ENCODE results near the gene CARMIL1.

Gene CARMIL1

DNA sequence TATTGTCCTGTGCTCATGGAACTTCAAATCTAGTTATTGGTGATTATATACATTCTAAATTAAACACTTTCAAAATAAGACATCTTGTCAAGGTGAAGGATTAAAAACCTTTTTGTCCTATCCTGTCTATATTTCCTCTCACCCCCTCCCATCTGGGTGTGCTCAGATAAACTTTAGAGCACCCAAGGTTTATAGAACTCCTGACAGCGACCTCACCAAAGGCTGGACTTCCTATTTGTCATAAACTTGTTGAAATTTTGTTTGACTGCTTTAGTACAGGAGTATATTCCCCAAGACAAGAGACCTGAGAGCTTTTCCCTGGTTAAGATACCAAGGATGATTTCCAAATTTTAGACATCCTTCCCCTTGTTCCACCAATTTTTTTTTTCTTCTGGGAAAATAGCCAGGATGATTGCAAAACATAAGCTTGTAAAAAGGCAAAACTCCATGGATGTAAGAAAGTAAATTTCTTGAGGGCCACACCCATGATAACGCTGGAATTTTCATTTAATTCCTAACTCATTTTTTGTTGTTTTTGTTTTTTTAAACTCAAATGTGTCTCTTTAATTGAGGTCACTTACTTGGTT lies 33.0 kb downstream of the CARMIL1 start:
- no CpG with 5 or more reads among the region's 2 CpGs for WGBS (ENCODE audit: extremely low coverage, insufficient coverage, insufficient read length)
- Histone ChIP-seq H2BK120ac (ENCODE audit: insufficient read depth, low read length, poor library complexity) (no peak overlapping the region), H2AK5ac (ENCODE audit: low read length) (no peak overlapping the region), H2AFZ (ENCODE audit: insufficient read depth, low read length, poor library complexity) (no peak overlapping the region), H2BK12ac (ENCODE audit: low read length) (no peak overlapping the region), H3K79me2 (ENCODE audit: control insufficient read depth, insufficient read depth, low read length, poor library complexity) (no peaks in the 10 kb centered on the region), H3K9me3 (ENCODE audit: insufficient read depth, low read depth, low read length) (no peaks in the 10 kb centered on the region), H2BK5ac (ENCODE audit: low read depth, low read length, poor library complexity) (no peak overlapping the region), H3K23ac (ENCODE audit: low read length) (no peak overlapping the region), H3K4me1 (ENCODE audit: control insufficient read depth in 1 of 2, insufficient read depth in 2 of 2, low read length in 2 of 2) (peaks cover 0 to 3% of the 10 kb centered on the region in 2 experiments), H4K12ac (ENCODE audit: low read depth, low read length) (no peak overlapping the region), H3K27me3 (ENCODE audit: insufficient read depth, low read length) (no peaks in the 10 kb centered on the region), H3K36me3 (ENCODE audit: control insufficient read depth in 1 of 2, insufficient read depth in 2 of 2, low read length in 2 of 2) (no peaks in the 10 kb centered on the region), H4K91ac (ENCODE audit: low read depth, low read length) (no peak overlapping the region), H3K4me2 (ENCODE audit: low read length) (no peak overlapping the region), H3K14ac (ENCODE audit: low read length) (no peak overlapping the region), H4K8ac (ENCODE audit: low read depth, low read length) (no peak overlapping the region), H3K9ac (ENCODE audit: low read length) (no peak overlapping the region), H3K4ac (ENCODE audit: low read depth, low read length) (no peak overlapping the region), H3K4me3 (ENCODE audit: low read depth, low read length) (no peak overlapping the region), H3K18ac (ENCODE audit: low read length) (no peak overlapping the region), H3K79me1 (ENCODE audit: low read length) (no peaks in the 10 kb centered on the region), H3K27ac (ENCODE audit: low read depth, low read length) (no peak overlapping the region)
- DNase-seq, result no peak

- Histone ChIP-seq H3K4me3 (ENCODE audit: low read depth, low read length) (no peak overlapping the region), H2BK120ac (ENCODE audit: insufficient read depth, low read length, poor library complexity) (no peak overlapping the region), H3K4me1 (ENCODE audit: control insufficient read depth in 1 of 2, insufficient read depth in 2 of 2, low read length in 2 of 2) (peaks cover 0 to 3% of the 10 kb centered on the region in 2 experiments), H3K18ac (ENCODE audit: low read length) (no peak overlapping the region), H3K9me3 (ENCODE audit: insufficient read depth, low read depth, low read length) (no peaks in the 10 kb centered on the region), H2AK5ac (ENCODE audit: low read length) (no peak overlapping the region), H3K36me3 (ENCODE audit: control insufficient read depth in 1 of 2, insufficient read depth in 2 of 2, low read length in 2 of 2) (no peaks in the 10 kb centered on the region), H3K4ac (ENCODE audit: low read depth, low read length) (no peak overlapping the region), H3K4me2 (ENCODE audit: low read length) (no peak overlapping the region), H3K79me2 (ENCODE audit: control insufficient read depth, insufficient read depth, low read length, poor library complexity) (no peaks in the 10 kb centered on the region), H2BK12ac (ENCODE audit: low read length) (no peak overlapping the region), H4K8ac (ENCODE audit: low read depth, low read length) (no peak overlapping the region), H2AFZ (ENCODE audit: insufficient read depth, low read length, poor library complexity) (no peak overlapping the region), H4K12ac (ENCODE audit: low read depth, low read length) (no peak overlapping the region), H4K91ac (ENCODE audit: low read depth, low read length) (no peak overlapping the region), H3K14ac (ENCODE audit: low read length) (no peak overlapping the region), H3K27ac (ENCODE audit: low read depth, low read length) (no peak overlapping the region), H3K23ac (ENCODE audit: low read length) (no peak overlapping the region), H2BK5ac (ENCODE audit: low read depth, low read length, poor library complexity) (no peak overlapping the region), H3K79me1 (ENCODE audit: low read length) (no peaks in the 10 kb centered on the region), H3K9ac (ENCODE audit: low read length) (no peak overlapping the region), H3K27me3 (ENCODE audit: insufficient read depth, low read length) (no peaks in the 10 kb centered on the region)
- DNase-seq, result no peak
- WGBS (ENCODE audit: extremely low coverage, insufficient coverage, insufficient read length), result no CpG with 5 or more reads among the region's 2 CpGs
Observed at GRCh38 chr6:25312703-25313102, 33.5 kb downstream of the CARMIL1 start.

DNA sequence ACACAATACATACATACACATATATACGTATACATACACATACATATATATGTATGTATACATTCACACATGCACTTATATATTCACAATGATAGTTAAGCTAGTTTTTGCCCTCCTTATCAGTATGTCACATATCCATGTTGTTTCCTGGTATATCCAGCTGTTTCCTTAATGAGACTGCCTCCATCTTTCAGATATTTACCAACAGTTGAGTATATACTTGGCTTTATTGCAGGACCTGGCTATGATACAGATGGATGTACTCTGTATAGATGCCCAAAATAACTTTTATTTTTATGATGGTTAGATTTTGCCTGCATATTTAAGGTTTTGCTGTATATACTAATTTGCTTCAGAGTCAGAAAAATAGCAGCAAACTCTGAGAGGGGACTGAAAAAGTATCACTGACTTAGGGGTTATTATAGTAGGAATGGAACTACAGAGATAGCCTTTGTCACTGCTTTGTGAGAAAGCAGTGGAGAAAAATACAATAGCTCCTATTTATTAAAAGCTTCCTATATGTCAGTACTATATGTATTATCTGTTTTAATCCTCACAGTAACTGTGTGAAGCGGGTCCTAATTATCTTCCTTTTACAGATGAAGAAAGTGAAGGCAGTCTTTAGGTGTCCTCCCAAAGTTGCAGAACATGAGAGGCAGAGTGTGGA lies 35.5 kb downstream of the CARMIL1 start:
- Histone ChIP-seq H4K8ac (ENCODE audit: low read depth, low read length) (no peak overlapping the region), H3K23ac (ENCODE audit: low read length) (no peak overlapping the region), H3K4me3 (ENCODE audit: low read depth, low read length) (no peak overlapping the region), H3K14ac (ENCODE audit: low read length) (no peak overlapping the region), H3K4ac (ENCODE audit: low read depth, low read length) (no peak overlapping the region), H3K79me2 (ENCODE audit: control insufficient read depth, insufficient read depth, low read length, poor library complexity) (no peaks in the 10 kb centered on the region), H4K91ac (ENCODE audit: low read depth, low read length) (no peak overlapping the region), H3K36me3 (ENCODE audit: control insufficient read depth in 1 of 2, insufficient read depth in 2 of 2, low read length in 2 of 2) (no peaks in the 10 kb centered on the region), H3K27me3 (ENCODE audit: insufficient read depth, low read length) (no peaks in the 10 kb centered on the region), H3K9me3 (ENCODE audit: insufficient read depth, low read depth, low read length) (no peaks in the 10 kb centered on the region), H2BK5ac (ENCODE audit: low read depth, low read length, poor library complexity) (no peak overlapping the region), H2AFZ (ENCODE audit: insufficient read depth, low read length, poor library complexity) (no peak overlapping the region), H2AK5ac (ENCODE audit: low read length) (no peak overlapping the region), H3K79me1 (ENCODE audit: low read length) (no peaks in the 10 kb centered on the region), H3K9ac (ENCODE audit: low read length) (no peak overlapping the region), H3K18ac (ENCODE audit: low read length) (no peak overlapping the region), H3K27ac (ENCODE audit: low read depth, low read length) (no peak overlapping the region), H3K4me2 (ENCODE audit: low read length) (no peak overlapping the region), H3K4me1 (ENCODE audit: control insufficient read depth in 1 of 2, insufficient read depth in 2 of 2, low read length in 2 of 2) (peaks cover 0 to 3% of the 10 kb centered on the region in 2 experiments), H2BK120ac (ENCODE audit: insufficient read depth, low read length, poor library complexity) (no peak overlapping the region), H4K12ac (ENCODE audit: low read depth, low read length) (no peak overlapping the region), H2BK12ac (ENCODE audit: low read length) (no peak overlapping the region)
- no peak for DNase-seq
- 100% methylated on average over 1 of the region's 2 CpGs for WGBS (ENCODE audit: extremely low coverage, insufficient coverage, insufficient read length)

DNA sequence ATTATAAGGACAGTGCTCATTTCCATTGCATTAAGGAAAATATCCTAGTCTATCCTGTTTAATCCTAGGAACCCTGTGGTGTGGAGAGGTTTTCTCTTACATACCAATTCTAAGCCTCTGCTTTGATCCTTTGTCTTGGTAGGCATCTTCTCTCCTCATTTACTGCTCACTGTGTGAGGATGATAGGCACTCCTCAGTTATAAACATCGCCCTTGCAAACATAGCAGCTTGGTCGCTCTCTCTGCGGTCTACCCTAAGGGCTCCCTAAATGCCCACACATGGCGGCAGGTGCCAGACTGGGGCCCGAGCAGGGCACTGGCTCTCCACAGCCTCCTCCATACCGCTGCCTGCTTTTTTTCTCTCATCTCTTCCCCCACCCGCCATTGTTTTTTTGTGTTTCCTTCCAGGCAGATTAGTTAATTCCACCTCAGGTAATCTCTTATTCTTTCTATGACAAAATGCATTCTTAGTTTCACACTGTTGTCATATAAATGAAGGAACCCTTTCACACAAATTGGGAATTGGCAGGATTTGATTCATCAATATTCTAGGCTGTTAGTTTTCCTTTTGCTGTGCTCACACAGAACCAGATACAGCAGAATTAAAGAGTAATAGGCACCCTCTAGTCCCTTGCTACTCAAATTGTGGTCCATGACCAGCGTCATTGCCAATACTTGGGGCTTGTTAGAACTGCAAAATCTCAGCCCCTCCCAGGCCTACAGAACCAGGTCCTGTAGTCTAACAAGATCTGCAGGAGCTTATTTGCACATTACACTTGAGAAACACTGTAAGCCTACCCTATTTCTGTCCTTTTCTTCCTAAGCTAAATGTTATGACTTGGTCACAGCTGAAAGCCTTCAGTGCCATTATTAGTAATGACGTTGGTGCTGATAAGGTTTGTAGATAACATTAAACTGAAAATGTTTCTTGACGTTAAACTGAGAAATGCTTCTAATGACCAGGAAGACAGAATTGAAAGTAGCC lies 36.3 kb downstream of the CARMIL1 start:
- H3K9ac ChIP-seq (ENCODE audit: low read length), result no peak overlapping the region
- no peak overlapping the region for H3K18ac ChIP-seq (ENCODE audit: low read length)
- H3K4ac ChIP-seq (ENCODE audit: low read depth, low read length), result no peak overlapping the region
- no peak overlapping the region for H2AFZ ChIP-seq (ENCODE audit: insufficient read depth, low read length, poor library complexity)
- H3K27me3 ChIP-seq (ENCODE audit: insufficient read depth, low read length), result no peaks in the 10 kb centered on the region
- H3K27ac ChIP-seq (ENCODE audit: low read depth, low read length), result no peak overlapping the region
- WGBS (ENCODE audit: extremely low coverage, insufficient coverage, insufficient read length), result no CpG with 5 or more reads among the region's 10 CpGs
- DNase-seq, result no peak
- H4K12ac ChIP-seq (ENCODE audit: low read depth, low read length), result no peak overlapping the region
- H3K79me1 ChIP-seq (ENCODE audit: low read length), result no peaks in the 10 kb centered on the region
- H3K36me3 ChIP-seq (ENCODE audit: control insufficient read depth in 1 of 2, insufficient read depth in 2 of 2, low read length in 2 of 2), result no peaks in the 10 kb centered on the region
- no peaks in the 10 kb centered on the region for H3K9me3 ChIP-seq (ENCODE audit: insufficient read depth, low read depth, low read length)
- no peak overlapping the region for H2BK12ac ChIP-seq (ENCODE audit: low read length)
- no peak overlapping the region for H3K14ac ChIP-seq (ENCODE audit: low read length)
- H2BK5ac ChIP-seq (ENCODE audit: low read depth, low read length, poor library complexity), result no peak overlapping the region
- H3K23ac ChIP-seq (ENCODE audit: low read length), result no peak overlapping the region
- H4K8ac ChIP-seq (ENCODE audit: low read depth, low read length), result no peak overlapping the region
- no peak overlapping the region for H2AK5ac ChIP-seq (ENCODE audit: low read length)
- no peak overlapping the region for H3K4me2 ChIP-seq (ENCODE audit: low read length)
- H3K79me2 ChIP-seq (ENCODE audit: control insufficient read depth, insufficient read depth, low read length, poor library complexity), result no peaks in the 10 kb centered on the region
- no peak overlapping the region for H2BK120ac ChIP-seq (ENCODE audit: insufficient read depth, low read length, poor library complexity)
- H4K91ac ChIP-seq (ENCODE audit: low read depth, low read length), result no peak overlapping the region
- H3K4me1 ChIP-seq (ENCODE audit: control insufficient read depth in 1 of 2, insufficient read depth in 2 of 2, low read length in 2 of 2), result peaks cover 0 to 3% of the 10 kb centered on the region in 2 experiments
- no peak overlapping the region for H3K4me3 ChIP-seq (ENCODE audit: low read depth, low read length)
